ENCODE data around the gene INPP5E. TPM values are rescaled to one million over a fixed set of nuclear protein-coding genes. Genes with fewer than 3 reads are reported as not detected.

Gene INPP5E
- total and polyA plus RNA-seq, 3 donors from 2014 or later = 22.1 to 38.0 (median 32.2) TPM

GRCh38 chr9:136455043-136456002 is 15.7 kb upstream of the INPP5E start:
- no peak for DNase-seq
- 91 to 93% methylated on average over 24 to 40 of the region's 43 CpGs for WGBS, 2 donors
- no peaks in the 10 kb centered on the region for H3K9me3 ChIP-seq
- no peaks in the 10 kb centered on the region for H3K27me3 ChIP-seq
- H3K27ac ChIP-seq = no peak overlapping the region
- intact Hi-C loops (cut with DNase I; ENCODE audit: low total_unique reads) = no loop called here
- TF ChIP-seq CTCF (IDR thresholded peaks at IDR 0.05) (no peak), POLR2A (IDR thresholded peaks at IDR 0.05) (no peak)
- peaks cover 7% of the 10 kb centered on the region for H3K36me3 ChIP-seq (ENCODE audit: low read depth, missing control alignments)
- H3K4me1 ChIP-seq = peaks cover 4% of the 10 kb centered on the region
- no peak overlapping the region for H3K4me3 ChIP-seq

GRCh38 chr9:136454026-136454796 is 14.6 kb upstream of the INPP5E start:
- WGBS, 2 donors = 91% methylated on average over 24 to 25 of the region's 25 CpGs
- TF ChIP-seq CTCF (IDR thresholded peaks at IDR 0.05) (no peak), POLR2A (IDR thresholded peaks at IDR 0.05) (no peak)

GRCh38 chr9:136453326-136453725 is 13.7 kb upstream of the INPP5E start:
- 93 to 95% methylated on average over 11 of the region's 11 CpGs for WGBS, 2 donors
- no peak for DNase-seq
- H3K36me3 ChIP-seq (ENCODE audit: low read depth, missing control alignments) = no peaks in the 10 kb centered on the region
- intact Hi-C loops (cut with DNase I; ENCODE audit: low total_unique reads) = no loop called here
- no peak overlapping the region for H3K27ac ChIP-seq
- no peaks in the 10 kb centered on the region for H3K27me3 ChIP-seq
- TF ChIP-seq CTCF (IDR thresholded peaks at IDR 0.05) = no peak
- TF ChIP-seq POLR2A (IDR thresholded peaks at IDR 0.05) = no peak
- H3K4me1 ChIP-seq = peaks cover 4% of the 10 kb centered on the region
- no peak overlapping the region for H3K4me3 ChIP-seq
- H3K9me3 ChIP-seq = no peaks in the 10 kb centered on the region

More at GRCh38 chr9:136454026-136454796, 14.6 kb upstream of the INPP5E start:
- Histone ChIP-seq H3K27ac (no peak overlapping the region), H3K4me1 (peaks cover 4% of the 10 kb centered on the region), H3K4me3 (no peak overlapping the region), H3K27me3 (no peaks in the 10 kb centered on the region), H3K36me3 (ENCODE audit: low read depth, missing control alignments) (peaks cover 7% of the 10 kb centered on the region), H3K9me3 (no peaks in the 10 kb centered on the region)
- intact Hi-C loops (cut with DNase I; ENCODE audit: low total_unique reads) = no loop called here
- DNase-seq = no peak

GRCh38 chr9:136451221-136451877 is 11.7 kb upstream of the INPP5E start:
- TF ChIP-seq CTCF (IDR thresholded peaks at IDR 0.05) (no peak), POLR2A (IDR thresholded peaks at IDR 0.05) (no peak)
- no peak overlapping the region for H3K4me3 ChIP-seq
- no peaks in the 10 kb centered on the region for H3K9me3 ChIP-seq
- no peak overlapping the region for H3K27ac ChIP-seq
- intact Hi-C loops (cut with DNase I; ENCODE audit: low total_unique reads) = no loop called here
- no peaks in the 10 kb centered on the region for H3K36me3 ChIP-seq (ENCODE audit: low read depth, missing control alignments)
- no peak for DNase-seq
- no peaks in the 10 kb centered on the region for H3K27me3 ChIP-seq
- WGBS, 2 donors = 69 to 83% methylated on average over 26 of the region's 26 CpGs
- H3K4me1 ChIP-seq = peaks cover 4% of the 10 kb centered on the region
